NK-92 treated with Interleukin-12 subunit alpha and Interleukin-12 subunit beta, amount 100 ng/mL, for 24 hours (cell line): ENCODE data around the gene IGFN1.
A peak's percentile ranks its signal among the peaks of the same experiment; 100 is the strongest.

Experiments used
- DNase-seq: peaks from one replicate; lab custom pipeline; 2025; lab: John Stamatoyannopoulos, UW

IGFN1 gene

DNA sequence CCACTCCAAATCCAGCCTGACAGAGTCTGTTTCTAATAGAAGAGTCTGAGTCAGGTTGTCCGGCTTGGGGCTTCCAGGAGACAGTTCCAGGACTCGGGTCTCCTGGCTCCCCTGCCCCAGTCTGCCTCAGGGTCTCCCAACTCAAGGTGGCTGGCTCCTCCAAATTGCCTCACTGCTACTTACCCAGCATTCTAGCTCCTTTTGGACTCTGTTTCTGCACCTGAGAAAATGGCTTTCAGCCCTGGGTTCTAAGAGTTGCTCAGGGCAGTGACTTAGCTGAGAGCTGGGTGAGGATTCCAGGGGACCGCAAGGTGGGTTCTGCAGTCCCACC lies 5.5 kb upstream of the IGFN1 start:
- no peak for DNase-seq

DNA sequence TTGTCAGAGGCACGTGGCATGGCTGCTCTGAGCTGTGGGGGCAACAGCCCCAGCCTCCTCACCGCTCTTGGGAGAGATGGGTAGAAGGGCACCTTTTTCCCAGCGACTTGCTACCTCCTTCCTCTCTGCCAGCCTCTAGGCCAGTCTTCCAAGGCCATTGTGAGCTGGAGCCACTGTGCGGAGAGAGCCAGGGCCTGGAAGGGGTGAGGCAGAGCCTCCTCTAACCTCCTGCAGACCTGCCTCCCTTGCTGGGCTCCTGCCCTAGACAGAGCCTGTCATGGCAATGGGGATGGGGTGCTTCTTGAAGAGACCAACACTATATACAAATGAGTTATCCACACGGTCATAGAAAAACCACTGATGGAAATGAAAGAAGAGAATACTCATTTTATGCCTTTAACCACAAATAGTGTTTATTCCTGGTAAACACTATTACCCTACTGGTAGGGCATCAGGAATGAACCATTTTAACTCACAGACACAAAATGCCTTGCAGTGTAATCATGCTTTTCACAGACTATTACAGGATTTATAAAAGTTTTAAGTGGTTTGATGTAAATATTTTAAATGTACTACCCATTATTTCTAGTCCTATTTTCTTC lies 5.0 kb upstream of the IGFN1 start:
- DNase-seq: no peak

DNA sequence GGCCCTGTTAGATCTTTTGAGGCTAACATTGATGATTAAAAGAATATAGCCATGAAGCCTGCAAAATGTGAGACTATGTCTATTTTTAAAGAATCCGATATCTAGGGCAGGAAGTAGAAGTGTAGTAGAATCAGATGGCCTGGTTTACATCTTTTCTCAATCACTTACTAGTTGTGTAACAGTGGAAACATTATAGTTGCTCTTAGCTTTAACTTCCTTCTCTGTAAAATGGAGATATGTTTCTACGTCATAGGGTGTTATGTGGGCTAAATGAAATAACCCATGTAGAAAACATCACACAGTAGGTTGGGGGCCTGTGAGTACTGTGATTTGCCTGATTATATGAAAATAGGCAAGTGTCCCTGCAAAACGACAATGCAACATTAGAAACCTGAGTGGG lies 4.4 kb upstream of the IGFN1 start:
- no peak for DNase-seq

DNA sequence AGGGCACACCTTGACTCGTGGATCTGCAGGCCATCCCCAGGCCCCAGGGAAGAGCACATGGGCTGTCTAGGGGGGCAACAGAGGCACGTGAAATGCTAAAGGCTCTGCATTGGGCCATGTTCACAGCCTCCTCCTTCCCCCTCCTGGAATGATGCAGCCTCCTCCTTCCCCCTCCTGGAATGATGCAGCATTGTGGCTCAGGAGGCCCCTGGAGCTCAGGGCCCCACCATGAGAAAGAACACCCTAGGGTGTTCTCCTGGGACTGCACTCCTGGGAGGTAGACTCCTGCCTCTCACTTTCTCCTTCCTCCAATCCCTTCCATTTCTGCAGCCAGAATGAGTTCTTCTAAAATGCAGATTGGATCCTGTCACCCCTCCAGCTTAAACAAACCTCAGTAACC lies 1.5 kb upstream of the IGFN1 start:
- DNase-seq: no peak

DNA sequence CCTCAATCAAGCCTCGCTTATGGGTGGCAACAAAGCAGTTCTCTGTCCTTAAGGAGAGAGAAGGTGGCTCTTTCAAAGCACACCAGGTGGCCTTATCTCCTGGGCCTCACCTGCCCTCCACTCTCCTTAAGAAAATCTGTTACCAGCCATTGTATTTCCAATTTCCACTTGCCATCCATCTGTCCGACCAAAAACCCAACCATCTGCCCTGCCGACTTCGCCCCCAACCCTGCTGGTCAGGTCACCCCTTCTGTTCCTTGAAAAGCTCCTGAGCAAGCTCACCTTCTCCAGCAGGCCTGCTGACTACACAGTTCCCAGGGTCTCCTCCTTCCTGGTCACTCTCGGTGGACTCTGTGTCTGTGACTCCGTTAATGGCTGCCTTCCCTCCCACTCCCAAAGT lies 619 bp upstream of the IGFN1 start:
- DNase-seq: no peak

DNA sequence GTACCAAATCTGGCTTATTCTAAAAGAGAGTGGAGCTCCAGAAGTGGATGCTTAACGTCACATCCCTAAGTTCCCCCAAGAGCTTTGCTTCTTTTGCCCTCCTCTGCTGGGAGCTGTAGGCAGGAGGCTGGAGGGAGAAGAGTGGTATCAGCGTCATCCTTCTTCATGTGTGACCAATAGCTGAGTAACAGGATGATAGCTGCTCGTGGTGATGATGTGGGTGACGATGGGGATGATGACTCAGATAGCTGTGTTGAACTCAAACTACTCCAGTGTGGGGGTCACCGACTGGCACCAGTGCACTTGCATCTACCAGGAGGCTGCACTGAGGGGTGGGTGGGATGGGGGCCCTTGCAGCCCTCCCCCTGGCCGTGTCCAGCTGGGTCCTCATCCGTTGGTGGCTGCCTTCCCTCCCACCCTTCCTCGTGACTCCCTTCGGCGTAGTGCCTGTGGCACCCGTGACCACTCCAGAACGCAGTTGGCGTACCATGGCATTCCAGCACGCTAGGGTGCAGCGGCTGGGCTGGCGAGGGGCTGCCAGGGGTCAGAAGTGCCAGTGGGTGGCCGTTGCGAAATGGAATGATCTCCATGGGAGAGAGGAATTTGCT lies 1.1 kb downstream of the IGFN1 start:
- peak; percentile 54 for DNase-seq

DNA sequence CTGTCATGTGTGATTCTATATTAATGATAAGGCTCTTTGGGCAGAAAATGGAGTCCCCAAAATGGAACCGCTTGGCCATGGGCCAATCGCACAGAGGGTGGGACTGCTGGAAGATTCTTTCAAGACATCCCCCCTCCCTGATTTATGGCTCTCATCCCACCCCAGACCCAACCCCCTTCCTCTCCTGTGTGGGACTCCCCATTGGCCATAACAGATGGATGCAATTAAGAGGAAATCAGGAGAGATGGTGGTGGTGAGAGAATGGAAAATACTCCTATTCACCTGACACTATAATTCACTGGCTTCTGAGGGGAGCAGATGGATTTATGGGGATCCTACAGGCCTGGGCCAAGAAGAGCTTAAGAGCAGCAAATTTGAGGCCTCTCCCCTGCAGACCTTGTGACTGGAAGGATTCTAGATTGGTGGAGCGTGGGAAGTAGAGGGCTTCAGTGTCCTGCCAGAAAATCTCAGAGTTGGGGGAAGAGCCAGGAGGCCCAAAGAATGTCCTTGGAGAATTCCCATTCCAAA lies 1.7 kb downstream of the IGFN1 start:
- DNase-seq: no peak

DNA sequence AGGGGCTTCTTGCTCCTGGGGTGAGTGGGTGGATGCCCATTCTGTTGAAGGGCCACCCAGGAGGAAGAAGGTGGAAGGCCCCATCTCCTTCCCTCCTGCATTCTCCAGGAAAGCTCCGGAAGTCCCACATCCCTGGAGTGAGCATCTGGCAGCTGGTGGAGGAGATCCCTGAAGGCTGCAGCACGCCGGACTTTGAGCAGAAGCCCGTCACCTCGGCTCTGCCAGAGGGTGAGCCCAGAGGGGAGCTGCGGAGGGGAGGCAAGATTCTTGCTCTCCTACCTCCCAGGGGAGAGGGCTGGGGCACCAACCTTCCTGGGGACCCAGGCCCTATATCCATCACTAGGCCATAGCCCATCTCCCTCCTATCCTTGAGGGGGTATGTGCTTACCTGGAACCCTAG lies 3.4 kb downstream of the IGFN1 start:
- no peak for DNase-seq

DNA sequence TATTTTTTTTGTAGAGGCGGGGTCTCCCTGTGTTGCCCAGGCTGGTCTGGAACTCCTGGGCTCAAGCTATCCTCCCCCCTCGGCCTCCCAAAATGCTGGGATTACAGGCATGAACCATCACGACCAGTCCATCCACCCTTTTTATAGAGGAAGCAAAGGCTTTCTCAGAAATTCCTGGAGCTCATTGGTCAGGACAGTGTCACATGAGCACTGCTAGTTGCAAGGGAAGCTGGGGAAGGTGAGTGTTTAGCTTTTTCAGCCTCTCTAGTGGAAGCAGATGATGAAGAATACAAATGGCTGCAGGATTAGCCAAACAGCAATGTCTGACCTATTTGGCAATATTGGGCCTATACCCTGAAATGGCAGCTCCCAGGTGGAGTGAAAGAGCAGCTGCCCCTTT lies 8.0 kb downstream of the IGFN1 start:
- DNase-seq: no peak

DNA sequence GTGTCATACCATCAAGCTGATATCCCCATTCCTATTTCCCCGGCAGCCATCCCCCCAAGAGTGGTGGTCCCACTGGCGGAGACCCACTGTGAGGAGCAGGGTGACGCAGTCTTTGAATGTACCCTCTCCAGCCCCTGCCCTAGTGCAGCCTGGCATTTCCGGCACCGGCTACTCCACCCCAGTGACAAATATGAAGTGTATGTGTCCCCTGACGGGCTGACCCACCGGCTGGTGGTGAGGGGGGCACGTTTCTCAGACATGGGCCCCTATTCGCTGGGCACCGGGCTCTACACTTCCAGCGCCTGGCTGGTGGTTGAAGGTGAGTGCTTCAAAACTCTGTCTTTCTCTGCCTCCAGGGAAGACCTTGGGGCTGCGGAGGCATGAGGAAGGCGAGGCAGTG lies 14.4 kb downstream of the IGFN1 start:
- DNase-seq: no peak

DNA sequence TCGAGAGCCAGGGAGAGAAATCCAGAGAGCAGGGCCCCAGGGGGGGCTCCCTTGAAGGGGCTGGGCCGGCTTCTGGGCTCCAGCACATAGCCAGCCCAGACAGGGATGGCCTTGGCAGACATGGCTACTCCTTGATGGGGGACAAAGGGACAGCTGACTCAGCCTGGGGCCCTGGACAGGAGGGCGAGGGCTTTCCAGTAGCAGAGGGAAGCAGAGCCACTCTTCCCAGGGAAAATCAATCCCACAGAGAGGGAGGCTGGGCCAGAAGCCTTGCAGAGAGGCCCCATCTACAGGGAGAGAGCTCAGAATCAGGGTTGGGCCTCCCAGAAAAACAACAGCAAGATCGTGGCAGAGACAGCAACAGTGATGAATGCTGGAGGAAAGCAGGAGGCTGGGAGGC lies 15.6 kb downstream of the IGFN1 start:
- no peak for DNase-seq

DNA sequence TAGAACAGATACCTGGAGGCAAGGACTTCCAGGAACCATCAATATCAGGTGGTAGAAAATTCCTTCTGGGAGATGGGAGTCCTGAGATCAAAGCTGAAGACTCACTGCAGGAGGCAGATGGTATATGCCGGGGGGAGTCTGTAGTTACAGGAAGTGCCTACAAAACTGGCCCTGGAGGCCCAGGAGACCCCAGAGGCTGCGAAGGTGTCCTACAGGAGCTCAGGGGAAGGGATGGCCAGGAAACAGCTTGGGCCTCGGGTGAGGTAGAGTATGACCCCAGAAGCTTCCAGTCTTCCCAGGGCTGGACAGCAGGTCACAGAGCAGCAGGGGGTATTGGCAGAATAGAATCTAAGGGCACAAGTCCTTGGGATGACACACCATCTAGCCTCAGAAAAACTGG lies 16.4 kb downstream of the IGFN1 start:
- DNase-seq: no peak

DNA sequence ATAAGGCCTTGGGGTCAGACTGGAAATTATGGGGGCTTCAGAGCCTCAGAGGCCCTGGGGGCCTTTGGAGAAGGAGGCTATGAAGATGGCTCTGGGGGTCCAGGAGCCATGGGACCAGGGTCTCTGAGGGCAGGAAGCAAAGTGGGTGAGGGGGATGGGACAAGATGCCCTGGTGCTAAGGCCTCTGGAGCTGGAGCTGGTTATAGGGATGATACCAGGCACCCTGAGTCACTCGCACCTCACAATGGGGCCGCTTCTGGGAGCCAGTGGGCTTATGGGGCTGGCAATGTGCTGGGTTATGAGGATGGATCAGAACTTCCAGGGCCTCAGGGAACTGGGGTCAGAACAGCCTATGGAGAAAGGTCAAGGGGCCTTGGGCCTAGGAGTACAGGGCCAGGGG lies 17.6 kb downstream of the IGFN1 start:
- DNase-seq: no peak

DNA sequence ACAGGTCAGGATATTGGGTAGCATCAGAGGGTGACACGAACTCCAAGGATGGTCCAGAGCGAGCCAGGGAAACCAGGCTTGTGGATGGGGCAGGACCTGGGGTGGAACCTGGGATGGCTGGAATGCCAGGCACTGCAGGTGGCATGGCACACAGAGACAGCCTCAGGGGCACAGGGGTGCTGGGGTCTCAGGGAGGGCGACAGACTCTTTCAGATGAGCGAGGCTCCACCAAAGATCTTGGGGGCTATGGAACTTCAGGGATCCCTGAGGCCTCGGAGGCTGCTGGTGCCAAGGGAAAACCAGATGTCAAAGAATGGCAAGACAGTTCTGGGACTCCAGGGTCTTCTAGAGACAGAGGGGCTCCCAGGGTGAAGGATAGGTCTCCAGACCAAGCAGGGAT lies 21.4 kb downstream of the IGFN1 start:
- no peak for DNase-seq

DNA sequence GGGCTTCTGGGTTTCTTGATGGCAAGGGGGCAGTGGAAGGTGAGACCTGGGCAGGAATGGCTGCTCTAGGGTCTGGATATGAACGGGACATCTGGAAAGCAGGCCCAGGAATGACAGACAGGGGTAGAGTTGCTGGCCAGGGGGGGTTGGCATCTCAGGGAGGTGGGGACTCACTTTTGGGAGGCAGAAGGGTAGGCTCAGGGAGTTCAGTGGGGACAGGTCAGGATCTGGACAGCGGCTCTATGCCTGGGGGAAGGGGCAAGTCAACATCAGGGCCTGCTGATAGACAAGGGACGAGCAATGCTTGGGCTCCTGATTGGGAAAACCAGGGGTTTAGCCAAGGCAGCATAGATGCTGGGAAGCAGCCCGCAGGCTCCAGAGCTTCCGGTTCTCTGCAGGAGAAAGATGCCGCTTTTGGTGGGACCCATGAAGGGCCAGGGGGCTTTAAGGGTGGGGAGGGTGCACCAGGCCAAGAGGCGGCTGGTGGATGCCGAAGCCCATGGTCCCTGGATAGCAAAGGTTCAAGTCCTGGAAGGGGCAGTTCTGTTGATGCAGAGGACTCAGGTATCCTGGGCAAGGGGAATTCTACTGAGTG lies 21.9 kb downstream of the IGFN1 start:
- DNase-seq: no peak

DNA sequence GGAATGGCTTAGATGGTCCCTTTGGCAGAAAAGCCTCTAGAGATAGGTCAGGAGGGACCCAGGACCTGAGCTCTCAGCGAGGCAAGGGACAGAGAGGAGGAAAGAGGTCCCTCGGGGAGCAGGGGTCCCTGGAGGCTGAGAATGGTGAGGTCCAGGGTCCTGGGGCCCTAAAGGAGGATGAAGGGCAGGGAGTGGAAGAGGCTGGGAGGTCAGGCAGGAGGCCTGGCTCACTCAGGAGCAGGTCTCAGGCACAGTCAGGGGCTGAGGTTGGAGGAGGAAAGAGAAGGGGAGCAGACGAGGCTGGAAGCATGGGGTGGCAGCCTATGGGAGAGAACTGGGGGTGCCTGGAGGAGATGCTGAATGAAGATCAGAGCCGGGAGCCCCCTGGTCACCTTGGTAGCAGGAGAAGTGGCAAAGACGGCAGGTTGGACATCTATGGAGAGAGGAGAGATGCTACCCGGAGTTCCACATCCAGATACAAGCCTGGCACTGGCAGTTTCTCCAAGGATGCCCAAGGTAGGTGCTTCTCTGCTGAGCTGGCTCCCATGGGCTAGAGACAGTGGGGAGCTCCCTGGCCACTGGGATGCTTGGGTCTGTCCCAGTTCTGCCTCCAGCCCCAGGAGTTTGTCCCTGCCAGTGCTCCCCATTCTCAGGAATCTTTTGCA lies 22.6 kb downstream of the IGFN1 start:
- DNase-seq: no peak

DNA sequence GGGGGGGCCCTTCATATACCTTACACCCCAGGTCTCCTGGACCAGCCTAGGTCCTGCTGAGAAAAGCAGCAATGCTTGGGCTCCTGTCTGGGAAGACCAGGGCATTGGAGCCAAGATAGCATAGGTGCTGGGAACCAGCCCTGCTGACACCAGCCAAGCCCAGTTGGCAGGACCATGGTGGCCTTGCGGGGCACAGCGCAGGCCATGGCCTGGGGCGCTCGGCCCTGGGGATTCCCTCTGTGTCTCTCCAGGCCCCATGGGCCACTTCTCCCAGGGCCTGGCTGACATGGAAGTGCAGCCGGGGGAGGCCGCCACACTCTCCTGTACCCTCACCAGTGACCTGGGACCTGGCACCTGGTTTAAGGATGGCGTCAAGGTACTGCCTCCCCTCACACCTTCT lies 23.3 kb downstream of the IGFN1 start:
- DNase-seq: no peak

DNA sequence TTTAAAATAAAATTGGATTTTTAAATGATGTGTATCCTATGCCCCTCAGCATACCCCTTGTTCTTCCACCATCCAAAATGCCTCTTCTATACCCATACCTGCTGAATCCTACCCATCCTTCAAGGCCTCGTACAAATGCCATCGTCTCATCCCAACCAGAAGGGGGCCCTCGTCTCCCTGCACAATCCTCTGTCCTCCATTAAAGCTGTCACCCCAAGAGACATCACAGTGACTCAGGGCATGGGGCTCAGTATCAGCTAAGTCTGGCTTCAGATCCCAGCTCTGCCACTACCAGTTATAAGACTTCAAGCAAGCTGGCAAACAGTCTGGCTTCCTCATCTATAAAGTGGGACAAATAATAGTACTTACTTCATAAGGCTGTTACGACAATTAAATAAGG lies 23.8 kb downstream of the IGFN1 start:
- DNase-seq: no peak

DNA sequence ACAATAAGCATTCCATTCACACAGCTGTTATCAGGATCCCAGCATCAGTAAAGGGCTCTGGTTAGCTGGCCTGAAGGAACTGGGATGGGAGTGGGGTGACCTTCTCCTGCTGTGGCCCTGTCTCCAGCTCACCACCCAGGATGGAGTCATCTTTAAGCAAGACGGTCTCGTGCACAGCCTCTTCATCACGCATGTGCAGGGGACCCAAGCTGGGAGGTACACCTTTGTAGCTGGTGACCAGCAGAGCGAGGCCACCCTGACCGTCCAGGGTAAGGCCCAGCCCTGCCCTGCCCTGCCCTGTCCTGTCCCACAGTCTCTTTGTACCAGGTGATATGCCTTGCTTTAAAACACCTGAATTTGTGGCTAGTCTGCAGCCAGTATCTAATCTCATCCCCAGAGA lies 24.3 kb downstream of the IGFN1 start:
- no peak for DNase-seq

DNA sequence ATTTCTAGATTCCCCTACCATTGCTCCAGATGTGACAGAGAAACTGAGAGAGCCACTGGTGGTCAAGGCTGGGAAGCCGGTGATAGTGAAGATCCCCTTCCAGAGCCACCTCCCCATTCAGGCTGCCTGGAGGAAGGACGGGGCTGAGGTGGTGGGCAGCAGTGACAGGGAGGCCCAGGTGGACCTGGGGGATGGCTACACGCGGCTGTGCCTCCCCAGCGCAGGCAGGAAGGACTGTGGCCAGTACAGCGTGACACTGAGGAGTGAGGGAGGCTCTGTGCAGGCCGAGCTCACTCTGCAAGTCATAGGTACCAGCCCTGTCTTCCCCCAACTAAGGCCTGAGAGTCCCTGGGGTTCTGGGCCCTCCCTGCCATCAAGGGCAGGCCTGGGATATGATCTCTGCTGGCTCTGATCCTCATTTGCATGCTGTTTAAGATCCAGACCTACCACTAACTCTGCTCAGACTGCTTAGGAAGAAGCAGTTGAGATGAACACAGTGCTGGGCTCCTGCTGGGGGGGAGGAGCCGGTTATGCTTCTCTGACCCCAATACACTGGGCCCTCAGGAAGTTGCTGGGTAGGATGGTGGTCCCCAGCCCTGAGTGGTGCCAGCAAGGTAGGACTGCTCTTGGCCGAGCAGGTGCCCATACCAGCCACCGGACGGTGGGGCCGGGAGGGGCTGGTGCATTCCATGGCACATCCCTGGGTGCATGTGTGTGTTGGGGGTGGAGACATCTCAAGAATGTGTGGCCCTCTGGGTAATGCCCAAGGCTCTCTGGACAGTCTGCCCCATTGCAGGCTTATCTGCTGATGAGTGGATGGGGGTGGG lies 25.1 kb downstream of the IGFN1 start:
- no peak for DNase-seq

DNA sequence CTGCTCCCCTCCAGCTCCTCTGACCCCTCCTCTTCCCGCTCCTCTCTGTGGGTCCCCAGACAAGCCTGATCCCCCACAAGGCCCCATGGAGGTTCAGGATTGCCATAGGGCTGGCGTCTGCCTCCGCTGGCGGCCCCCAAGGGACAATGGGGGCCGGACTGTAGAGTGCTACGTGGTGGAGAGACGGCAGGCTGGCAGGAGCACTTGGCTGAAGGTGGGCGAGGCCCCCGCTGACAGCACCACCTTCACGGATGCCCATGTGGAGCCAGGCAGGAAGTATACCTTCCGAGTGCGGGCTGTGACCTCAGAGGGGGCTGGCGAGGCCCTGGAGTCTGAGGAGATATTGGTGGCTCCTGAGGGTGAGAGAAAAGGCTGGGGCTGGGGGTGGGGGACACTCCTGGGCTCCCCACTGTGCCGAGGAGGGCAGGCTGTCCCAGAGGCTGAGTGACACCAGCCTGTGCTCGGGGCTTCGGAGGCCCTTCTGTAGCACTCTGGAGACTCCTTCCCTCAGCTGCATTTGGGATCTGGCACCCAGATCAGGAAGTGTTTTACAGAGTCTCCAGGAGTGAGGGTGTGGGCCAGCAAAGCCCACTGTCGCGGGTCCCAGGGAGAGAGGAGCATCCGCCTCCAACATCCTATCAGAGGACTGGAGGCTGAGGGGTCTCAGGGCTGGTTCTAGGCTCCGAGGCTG lies 25.9 kb downstream of the IGFN1 start:
- no peak for DNase-seq

DNA sequence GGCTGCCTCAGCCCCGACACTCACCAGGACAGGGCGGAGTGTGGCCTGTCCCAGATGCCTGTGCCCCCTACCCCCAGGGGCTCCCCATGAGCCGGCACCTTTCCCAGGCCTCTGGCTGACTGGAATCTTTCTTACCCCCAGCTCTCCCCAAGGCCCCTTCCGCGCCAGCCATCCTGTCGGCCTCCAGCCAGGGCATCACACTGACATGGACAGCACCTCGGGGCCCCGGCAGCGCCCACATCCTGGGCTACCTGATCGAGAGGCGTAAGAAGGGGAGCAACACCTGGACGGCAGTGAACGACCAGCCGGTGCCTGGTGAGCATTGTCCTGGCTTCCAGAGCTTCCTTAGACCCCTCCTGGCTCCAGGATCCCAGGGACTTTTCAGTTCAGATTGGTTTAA lies 26.5 kb downstream of the IGFN1 start:
- no peak for DNase-seq
